ENCODE results near the gene APLP2.

- TF ChIP-seq CEBPB (IDR thresholded peaks at IDR 0.05; ENCODE audit: low read depth, low read length) (no peak), RAD21 (IDR thresholded peaks at IDR 0.05; ENCODE audit: low read length) (no peak), CTCF (conservative IDR thresholded peaks at IDR 0.05; ENCODE audit: low read depth, low read length) (no peak), MAFK (IDR thresholded peaks at IDR 0.05; ENCODE audit: low read depth, low read length) (no peak), SMC3 (IDR thresholded peaks at IDR 0.05; ENCODE audit: low read depth, low read length) (no peak), POLR2A (IDR thresholded peaks at IDR 0.05; ENCODE audit: low read depth, low read length) (no peak), MAZ (IDR thresholded peaks at IDR 0.05; ENCODE audit: borderline replicate concordance, low read depth, low read length) (no peak)
These were observed 19.4 kb upstream of the APLP2 start for GRCh38 chr11:130050257-130050656.
